Fibroblast of skin of right biceps (primary cell): ENCODE results near the gene EPHA10.
"Not testable (repeated sequence)": the region's sequence is repeated elsewhere in the genome, so short reads cannot be mapped to it uniquely, and the experiment has no call there.

ENCODE experiments used
- DNase-seq: peaks from one replicate; pipeline ENCODE4 v3.0.0-alpha.2; 2013

EPHA10 gene

DNA sequence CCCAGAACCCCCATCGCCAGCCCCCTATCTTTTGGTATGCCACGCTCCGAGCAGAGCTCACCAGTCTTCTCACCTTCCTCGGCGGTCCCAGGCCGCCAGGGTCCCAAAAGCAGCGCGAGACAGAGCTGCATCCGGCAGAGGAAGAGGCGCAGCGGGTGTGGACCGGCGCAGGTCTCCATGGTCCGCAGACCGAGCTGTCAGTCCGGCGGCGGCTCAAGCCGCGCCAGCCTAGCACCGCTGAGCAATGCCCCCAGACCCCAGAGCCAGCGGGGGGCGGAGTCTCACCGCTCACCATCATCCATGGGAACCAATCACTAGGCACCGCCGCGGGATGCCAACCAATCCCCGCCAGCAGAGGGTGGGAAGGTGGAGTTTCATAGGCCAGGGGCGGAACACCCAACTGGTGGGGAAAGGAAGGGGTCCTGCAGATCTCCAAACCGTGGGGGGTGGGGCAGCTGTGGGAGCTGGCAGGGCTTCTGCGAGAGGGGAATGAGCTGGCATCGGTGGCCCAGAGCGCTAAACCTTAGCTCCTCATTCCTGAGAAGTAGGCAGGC is at the start of gene EPHA10:
TSS of gene EPHA10 (minus strand) at position 233 of the 554 bp plus-strand sequence. CDS start at position 179, 54 bp downstream.
- no peak for DNase-seq

DNA sequence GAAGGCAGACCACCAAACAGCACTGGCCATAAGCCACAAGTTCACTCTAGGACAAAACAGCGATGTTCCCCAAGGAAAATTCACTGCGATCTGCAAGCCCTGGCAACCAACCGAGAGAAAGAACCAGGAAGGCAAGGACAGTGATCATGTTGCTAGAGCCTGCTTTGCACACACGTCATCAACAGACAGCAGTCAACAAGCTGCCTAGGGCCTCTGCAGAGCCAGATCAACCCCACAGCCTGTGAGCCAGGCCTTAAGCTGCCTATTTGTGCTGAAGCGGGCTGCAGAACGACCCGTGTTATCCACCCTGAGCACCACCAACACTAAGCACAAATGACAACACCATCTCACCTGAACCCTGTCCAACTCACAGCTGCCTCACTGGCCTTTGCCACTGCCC is 49.3 kb upstream of the EPHA10 start:
- no peak for DNase-seq

DNA sequence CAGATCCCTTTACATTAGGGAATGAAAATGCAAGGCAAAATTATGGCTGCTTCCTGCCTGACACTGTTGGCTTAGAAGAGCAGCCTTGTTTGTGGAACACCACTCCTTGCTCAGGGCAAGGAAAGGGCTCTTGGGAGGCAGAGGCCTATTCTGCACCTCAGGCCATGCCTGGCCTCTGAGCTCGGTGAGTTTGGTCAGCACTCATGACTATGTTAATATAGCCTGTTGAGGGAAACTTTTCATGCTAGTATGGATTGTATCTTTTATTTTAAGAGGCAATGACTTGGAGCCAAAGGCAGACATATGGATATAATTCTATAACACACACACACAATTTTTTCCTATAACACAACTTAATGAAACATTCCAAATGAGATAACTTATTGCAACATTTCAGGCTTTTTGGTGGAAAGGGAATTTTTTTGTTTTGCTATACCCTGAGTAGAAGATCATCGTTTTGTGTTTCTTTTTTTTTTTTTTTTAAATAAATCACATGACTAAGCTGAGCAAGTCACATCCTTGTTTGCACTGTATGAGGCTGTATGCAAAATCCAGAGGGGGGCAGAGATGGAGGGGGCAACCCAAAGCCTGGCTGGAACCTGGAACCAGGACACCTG is 48.7 kb upstream of the EPHA10 start:
- DNase-seq, result no peak

DNA sequence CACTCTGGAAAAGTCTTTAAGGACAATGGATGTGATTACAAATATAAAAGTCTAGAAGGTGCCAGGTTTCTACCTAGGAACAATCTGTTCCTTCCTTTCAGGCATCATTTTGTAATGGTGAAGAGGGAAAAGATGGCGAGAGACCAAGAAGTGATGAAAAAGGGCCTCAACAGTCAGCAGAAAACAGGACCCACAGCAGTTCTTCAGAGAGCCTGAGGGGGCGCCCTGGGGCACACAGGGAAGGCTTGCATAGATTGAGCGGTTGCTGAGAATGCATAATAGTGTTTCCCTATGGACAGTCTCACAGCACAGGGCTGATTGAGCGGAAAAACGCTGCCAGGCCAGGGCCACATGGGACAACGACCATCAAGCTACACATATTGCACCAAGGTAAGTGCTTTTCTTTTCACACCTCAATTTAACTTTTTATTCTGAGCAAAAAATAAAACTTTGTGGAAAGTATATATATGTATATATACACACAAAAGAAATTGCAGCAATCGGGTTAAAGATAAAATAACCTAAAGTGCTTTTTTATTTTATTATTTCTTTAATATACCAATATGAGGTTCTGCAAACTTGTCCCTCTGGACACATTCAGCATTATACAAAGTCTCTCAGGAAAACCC is 46.2 kb upstream of the EPHA10 start:
- DNase-seq, result peak; percentile 80

DNA sequence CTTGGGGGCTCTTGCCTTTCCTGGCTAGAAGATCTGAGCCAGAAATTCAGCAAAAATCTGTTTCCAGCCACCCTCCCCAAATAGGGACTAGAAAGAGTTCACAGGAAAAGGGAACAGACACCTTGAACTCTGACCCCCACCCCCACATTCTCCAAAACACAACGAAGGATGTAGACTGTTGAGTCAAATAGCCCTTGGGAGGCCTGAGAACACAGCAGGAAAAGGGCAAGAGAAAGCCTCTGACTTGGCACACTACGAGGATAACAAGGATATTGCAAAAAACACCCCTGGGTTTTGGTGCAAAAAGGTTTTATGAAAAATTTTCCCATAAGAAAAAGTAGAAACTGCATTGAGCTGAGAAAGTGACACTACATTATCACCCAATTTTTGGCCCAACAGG is 45.0 kb upstream of the EPHA10 start:
- DNase-seq, result no peak

DNA sequence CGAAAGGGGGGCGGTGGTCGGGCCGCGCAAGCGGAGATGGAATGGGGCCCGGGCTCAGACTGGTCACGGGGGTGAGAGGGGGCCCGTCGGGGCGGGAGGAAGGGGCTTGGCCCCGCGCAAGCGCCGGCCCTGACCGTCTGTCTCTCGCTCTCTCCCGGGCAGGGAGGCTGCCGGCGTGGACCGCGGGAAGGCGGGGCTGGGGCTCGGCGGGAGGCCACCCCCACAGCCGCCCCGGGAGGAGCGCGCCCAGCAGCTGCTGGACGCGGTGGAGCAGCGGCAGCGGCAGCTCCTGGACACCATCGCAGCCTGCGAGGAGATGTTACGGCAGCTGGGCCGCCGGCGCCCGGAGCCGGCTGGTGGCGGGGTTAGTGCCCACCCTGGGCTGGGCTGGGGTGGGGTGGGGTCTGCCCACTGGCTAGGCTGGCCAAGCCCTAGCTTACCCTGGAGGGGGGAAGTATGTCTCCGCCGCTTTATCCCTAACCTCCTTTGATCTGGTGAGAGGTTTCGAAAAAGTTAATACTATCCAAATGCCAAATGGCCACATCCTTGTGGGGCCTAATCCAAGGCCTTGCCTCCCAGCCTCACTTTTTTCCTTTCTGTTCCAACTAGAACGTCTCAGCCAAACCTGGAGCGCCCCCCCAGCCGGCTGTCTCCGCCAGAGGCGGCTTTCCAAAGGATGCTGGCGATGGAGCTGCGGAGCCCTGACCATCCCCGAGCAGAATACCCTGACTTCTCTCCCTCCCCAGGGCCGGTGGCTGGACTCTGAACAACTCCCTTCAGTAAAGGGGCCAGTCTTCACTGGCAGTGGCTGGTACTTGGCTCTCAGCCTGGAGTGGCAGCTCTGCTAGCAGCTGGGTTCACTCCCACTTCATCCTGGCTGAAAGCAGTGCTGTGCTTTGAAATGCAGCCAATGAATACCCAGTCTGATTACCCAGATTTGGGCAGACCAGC is 43.7 kb upstream of the EPHA10 start:
- DNase-seq, result peak; percentile 75

DNA sequence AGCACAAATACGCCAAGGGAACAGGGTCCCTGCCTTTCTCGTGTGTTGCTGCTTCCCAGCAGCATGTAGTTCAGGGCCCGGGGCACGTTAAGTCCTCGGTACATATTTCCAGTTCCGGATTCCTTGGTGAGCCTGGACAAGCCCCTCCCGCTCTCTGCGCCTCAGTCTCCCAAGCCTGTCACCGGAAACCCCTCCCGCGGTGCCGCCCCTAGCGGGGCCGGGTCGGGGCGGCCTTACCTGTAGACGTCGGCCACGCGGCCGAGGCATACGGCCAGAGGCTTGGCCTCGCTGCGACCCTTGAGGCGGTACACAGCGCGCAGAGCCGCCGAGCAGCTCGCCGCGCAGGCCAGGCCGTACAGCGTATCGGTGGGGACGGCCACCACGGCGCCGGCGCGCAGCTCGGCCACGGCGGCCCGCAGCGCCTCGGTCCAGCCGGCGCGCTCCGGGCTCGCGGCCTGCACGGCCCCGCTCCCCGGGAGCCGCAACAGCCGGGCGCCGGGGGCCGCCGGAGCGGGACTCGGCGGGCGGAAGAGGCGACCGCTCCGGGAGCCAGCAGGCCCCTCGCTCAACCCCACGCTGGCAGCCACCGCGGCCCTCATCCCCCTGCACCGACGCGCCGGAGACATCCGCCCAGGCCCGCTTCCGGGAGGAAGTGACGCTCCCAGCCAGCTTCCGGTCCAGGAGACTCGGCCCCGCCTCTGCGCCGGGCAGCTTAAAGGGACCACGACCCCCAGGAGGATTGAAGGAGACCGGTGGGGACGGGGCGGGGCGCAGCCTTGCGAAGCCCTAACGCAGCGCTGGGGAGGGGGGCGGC is 42.8 kb upstream of the EPHA10 start, which contains the start of the genes C1orf122 and YRDC:
TSS of gene C1orf122 (plus strand) at position 236 of the 814 bp plus-strand sequence. CDS start 615 bp downstream, outside the sequence.
TSS of gene YRDC (minus strand) at position 654 of the 814 bp plus-strand sequence. CDS start at position 626, 28 bp downstream.
- peak; percentile 94 for DNase-seq

DNA sequence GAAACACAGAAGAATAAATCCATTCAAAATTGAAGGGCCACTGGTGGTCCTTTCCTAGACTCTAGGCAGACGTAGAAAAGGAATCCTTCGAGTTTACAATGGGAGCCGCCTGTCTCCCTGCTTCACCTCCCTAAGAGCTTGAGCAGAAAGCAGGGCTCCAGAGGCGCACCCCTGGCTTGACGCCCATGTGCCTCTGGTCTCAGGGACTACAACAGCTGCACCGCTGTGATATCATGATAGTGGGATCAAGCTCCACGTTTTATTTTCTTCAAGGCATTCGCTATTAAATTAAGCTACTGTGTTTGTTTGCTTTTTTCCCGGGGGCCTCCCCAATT is 42.3 kb upstream of the EPHA10 start:
- DNase-seq, result no peak

DNA sequence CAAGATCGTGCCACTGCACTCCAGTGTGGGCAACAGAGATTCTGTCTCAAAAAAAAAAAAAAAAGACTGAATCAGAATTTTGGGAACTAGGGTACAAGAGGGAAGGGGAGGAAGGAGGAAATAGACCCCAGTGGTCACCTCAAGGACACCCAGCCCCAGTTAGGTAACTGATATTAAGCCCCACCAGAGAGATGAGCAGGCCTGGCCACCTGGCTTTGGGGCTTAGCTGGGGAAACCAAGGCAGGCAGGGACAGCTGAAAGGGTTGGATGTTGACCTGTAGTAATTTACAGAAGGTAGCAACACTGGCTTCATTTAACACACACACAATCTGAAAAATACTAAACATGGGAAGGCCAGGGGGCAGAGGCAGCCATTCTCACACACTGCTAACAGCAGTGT is 37.5 kb upstream of the EPHA10 start:
- DNase-seq, result no peak

DNA sequence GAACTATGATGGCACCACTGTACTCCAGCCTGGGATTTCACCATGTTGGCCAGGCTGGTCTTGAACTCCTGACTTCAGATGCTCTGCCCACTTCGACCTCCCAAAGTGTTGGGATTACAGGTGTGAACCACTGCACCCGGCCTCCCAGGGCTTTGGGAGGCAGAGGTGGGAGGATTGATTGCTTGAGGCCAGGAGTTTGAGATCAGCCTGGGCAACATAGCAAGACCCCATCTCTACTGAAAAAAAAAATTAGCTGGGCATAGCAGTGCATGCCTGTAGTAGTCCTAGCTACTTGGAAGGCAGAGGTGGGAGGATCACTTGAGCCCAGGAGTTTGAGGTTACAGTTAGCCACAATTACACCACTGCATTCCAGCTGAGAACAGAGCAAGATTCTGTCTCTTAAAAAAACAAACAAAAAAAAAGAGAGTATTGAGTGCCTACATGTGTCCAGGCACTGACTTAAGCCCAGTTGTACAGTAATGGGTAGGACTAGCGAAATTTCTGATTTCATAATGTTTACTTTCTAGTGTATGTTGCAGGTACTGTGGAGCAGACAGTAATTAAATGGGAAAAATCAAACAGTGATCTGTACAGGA is 32.9 kb upstream of the EPHA10 start:
- no peak for DNase-seq

DNA sequence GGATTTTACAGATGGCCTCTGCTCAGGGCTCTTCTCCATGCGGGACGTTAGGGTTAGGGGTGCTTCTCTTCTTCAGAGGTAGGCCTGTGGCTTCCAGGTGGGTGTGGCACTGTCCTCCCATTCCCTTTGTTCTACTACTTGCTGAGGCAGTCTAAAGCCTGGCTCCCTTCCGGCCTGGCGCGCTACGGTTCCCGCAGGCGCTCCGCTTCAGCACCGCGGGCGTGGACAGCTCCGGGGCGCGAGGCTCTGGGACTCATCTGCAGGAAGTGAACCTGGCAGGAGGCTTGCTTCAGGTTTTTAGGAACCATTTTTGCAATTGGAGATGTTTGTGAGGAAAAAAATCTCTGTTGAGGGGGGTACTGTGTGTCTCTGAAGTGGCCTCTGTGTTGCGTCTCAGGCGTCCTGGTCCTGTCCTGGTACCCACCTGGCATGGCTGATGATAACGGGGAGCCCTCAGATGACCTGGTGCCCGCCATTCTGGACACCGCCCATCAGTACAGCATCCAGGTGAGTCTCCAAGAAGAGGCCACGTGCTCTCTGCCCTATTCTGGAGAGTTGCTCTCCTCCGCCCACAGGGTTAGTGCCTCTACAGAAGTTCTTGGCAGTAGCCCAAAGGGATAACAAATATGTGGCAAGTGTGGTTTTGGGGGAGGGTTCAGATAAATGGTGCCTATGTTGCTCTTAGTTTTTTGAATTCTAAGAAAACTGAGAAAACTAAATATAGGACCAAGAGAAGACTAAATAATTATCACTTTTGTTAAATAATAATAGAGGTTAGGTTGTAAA is 30.6 kb upstream of the EPHA10 start:
- peak; percentile 50 for DNase-seq

DNA sequence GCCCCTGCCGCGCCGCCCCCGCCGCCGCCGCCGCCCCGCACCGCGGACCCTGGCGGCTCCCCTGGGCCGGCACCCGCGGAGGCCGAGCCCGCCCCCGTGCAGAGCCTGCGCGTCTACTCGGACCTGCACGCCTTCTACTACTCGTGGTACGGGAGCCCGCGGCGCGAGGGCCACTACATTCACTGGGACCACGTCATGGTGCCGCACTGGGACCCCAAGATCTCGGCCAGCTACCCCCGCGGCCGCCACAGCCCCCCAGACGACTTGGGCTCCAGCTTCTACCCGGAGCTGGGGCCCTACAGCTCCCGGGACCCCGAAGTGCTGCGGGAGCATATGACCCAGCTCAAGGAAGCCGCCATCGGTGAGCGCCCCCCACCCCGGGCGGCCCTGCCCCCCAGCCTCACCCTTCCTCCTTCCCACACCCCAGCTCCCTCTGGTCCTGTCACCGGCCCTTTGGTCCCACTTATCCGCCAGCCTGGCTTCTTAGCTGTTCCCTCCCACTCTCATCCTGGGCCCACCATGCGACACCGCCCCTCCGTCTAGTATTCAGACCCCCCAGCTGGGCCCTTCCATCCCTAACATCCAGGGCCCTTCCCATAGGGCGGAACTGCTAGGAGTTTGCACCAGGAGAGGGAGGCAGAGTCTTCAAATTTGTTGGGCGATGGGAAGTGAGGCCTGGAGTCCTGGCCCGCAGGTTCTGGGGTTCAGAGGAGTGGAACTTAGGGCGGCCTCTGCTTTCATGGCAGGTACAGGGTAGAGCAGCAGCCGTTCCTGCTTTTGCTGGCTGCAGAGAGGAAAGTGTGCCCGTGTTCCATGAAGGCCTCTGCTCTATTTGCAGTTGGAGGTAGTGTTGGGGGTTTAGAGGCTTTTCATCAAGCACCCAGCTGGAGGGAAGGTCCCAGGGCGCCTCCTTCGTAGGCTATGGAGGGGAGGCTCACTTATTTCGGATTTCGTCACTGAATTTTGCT is 29.7 kb upstream of the EPHA10 start:
- no peak for DNase-seq

DNA sequence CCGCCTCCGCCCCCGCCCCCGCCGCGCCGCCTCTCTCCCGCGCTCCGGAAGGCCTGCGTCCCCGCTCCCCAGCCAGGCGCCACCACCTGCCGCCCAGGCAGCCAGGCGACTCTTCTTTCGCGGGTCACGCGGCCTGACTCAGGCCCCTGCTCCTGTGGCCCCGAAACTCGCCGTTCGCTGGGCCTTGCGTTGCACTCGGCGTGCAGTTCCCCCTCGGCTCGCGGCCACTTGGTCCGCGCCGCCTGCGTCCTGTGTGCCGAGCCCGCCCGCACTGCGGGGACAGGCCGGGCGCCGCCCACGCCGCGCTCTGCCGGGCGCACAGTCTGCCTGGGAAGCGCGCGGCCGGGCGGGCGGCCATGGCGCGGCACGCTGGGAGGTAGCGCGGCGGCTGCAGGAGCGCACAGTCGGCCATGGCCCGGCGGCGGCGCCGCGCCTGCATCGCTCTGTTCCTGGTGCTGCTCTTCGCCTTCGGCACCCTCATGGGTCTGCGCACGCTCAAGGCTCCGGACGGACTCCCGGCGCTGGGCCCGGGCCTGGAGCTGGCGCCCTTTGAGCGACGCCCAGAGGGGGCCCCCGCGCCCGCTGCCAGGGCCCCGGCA is 29.0 kb upstream of the EPHA10 start, which contains the start of gene MANEAL:
TSS of gene MANEAL (plus strand) at position 75 of the 599 bp plus-strand sequence. CDS start at position 411, 336 bp downstream.
- peak; percentile 54 for DNase-seq

DNA sequence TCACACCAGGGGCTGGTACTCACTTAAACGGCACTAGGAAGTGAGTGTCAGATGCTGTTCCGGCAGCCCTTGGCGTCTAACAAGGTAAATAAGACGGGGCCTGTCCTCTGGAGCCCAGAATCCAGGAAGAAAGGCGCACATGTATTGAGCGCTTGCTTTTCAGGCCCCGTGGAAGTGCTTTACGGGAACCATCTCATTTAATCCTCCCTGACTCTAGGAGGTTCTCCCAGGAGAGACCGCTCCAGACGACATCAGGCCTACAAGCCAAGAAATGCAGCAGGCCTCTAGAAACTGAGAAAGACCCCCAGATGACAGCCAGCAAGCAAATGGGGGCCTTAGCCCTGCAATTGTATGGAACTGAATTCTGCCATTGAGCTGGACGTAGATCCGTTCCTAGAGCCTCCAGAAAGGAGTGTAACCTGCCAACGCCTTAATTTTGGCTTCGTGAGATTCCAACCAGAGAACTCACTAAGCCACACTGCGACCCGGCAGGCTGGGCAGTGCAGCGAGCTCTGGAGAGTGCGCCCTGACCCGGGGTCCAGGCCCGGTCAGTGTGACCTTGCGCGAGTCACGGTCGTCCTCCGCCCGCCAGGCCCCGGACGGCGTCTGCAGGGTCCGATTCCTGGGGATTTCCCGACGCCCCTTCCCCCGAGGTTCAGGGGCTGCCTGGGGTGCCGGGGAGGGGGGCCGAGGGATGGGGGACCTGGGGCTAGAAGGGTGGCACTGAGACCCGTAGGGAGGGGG is 28.2 kb upstream of the EPHA10 start:
- DNase-seq, result no peak

DNA sequence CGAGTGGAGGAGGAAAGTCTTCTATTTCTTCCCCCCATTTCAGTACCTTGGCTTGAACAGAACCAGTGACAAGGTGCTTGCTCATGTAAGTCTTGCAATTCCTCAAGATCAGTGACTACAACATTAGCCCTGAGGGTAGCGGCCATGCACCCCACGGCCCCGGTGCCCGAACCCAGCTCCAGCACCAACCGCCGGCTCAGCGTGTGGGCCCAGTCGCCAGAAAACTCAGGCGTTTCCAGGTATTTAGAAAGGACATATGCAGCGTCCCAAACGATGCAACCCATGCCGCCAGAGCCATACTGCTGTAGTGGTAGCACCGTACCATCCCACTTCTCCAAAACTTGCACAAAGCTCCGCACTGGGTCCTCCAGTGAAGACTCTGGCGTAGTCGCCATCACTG is 17.6 kb upstream of the EPHA10 start:
- DNase-seq, result no peak

DNA sequence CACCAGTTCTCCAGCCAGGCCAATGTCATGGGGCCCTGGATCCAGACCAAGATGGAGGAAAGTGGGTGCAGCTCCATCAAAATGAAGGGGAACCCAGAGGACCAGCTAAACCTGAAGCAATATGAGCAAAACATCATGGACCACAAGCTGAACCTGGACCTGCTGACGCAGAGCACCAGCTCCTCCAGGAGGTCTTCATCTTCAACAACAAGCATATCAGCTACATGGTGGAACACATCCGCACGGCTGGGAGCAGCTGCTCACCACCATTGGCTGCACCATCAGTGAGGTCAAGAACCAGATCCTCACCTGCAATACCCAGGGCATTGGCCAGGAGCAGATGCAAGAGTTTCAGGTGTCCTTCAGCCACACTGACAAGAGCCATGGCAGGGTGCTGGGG is 13.7 kb upstream of the EPHA10 start:
- no peak for DNase-seq

DNA sequence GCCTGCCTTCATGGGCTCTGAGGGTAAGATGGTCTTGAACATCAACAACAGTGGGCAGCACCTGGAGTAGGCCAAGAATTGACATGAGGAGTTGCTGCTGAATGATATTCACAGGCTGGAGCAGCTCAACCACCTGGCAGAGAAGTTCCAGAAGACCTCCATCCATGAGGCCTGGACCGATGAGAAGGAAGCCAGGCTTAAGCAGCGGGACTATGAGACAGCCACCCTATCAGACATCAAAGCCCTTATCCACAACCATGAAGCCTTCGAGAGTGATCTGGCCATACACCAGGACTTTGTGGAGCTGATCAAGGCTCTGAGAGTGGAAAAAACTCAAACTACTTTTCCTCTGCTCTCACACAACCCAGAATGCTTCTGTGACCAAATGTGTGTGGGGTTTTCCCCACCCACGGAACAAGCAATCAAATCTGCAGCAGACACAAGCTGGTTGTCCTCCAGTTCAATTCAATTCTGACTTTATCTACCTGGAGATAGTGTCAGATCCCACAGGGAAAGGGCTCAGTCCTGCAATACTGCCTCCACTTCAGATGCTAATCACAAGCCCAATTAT is 12.1 kb upstream of the EPHA10 start:
- DNase-seq, result no peak

DNA sequence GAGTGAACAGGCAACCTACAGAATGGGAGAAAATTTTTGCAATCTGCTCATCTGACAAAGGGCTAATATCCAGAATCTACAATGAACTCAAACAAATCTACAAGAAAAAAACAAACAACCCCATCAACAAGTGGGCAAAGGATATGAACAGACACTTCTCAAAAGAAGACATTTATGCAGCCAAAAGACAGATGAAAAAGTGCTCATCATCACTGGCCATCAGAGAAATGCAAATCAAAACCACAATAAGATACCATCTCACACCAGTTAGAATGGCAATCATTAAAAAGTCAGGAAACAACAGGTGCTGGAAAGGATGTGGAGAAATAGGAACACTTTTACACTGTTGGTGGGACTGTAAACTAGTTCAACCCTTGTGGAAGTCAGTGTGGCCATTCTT is 6.5 kb upstream of the EPHA10 start:
- not testable (repeated sequence) for DNase-seq
